IMR-90 (cell line): Measurements from ENCODE around the gene BUB1B. TPM values are rescaled to one million over a fixed set of nuclear protein-coding genes. Genes with fewer than 3 reads are reported as not detected.

Source experiments
- ATAC-seq: fragments of 200-7000 bp; cut with Tn5 transposase; 2 replicates; pipeline ENCODE4 v1.9.1; 2020; ENCODE audit warnings: low read depth, mild to moderate bottlenecking, moderate library complexity
- BruUV-seq: library from RNA; stranded (reverse); fragments of 400-500 nt; replicated peaks from 2 replicates; lab custom pipeline; 2021; lab: Mats Ljungman, UMichigan
- CTCF ChIA-PET: fragments of 300-600 bp; formaldehyde crosslinking; extraction: SDS; loops from one replicate; lab custom pipeline; 2021; ENCODE audit warnings: antibody characterized with exemption; lab: Yijun Ruan, JAX
- POLR2A ChIA-PET: fragments of 300-600 bp; sonication (Branson Sonifier 250); formaldehyde crosslinking; loops from one replicate; lab custom pipeline; 2022; ENCODE audit warnings: antibody characterized with exemption; ENCODE audit not compliant: unreplicated experiment; lab: Charles Lee
- DNase-seq: peaks from one replicate; pipeline ENCODE4 v3.0.0; 2013
- H2AFZ ChIP-seq: replicated peaks from 2 replicates; pipeline ENCODE3; 2013; ENCODE audit warnings: low read length, mild to moderate bottlenecking; ENCODE audit not compliant: poor library complexity
- H2AK5ac ChIP-seq: 2 replicates; pipeline ENCODE4 v1.6.1; 2013; ENCODE audit warnings: low read depth, low read length, inconsistent platforms
- H2AK9ac ChIP-seq: replicated peaks from 2 replicates; pipeline ENCODE3; 2013; ENCODE audit warnings: mild to moderate bottlenecking, low read depth, low read length, moderate library complexity; ENCODE audit not compliant: poor library complexity
- H2BK120ac ChIP-seq: 2 replicates; pipeline ENCODE4 v1.6.1; 2013; ENCODE audit warnings: low read depth, low read length, inconsistent platforms
- H2BK15ac ChIP-seq: 3 replicates; pipeline ENCODE4 v1.6.1; 2013; ENCODE audit warnings: low read depth, low read length, inconsistent platforms
- H2BK20ac ChIP-seq: 2 replicates; pipeline ENCODE4 v1.6.1; 2013; ENCODE audit warnings: low read depth, mild to moderate bottlenecking, inconsistent platforms, low read length, moderate library complexity
- H2BK5ac ChIP-seq: 2 replicates; pipeline ENCODE4 v1.6.1; 2013; ENCODE audit warnings: mild to moderate bottlenecking, low read depth, low read length, inconsistent platforms; ENCODE audit not compliant: poor library complexity, severe bottlenecking
- H3K14ac ChIP-seq: replicated peaks from 2 replicates; pipeline ENCODE4 v1.6.1; 2013; ENCODE audit warnings: low read depth, low read length, inconsistent platforms
- H3K18ac ChIP-seq: 2 replicates; pipeline ENCODE4 v1.6.1; 2013; ENCODE audit warnings: low read depth, low read length, control low read depth
- H3K23ac ChIP-seq: 2 replicates; pipeline ENCODE4 v1.6.1; 2013; ENCODE audit warnings: low read depth, low read length, inconsistent platforms
- H3K27ac ChIP-seq: 2 replicates; pipeline ENCODE4 v1.5.1; 2013; ENCODE audit warnings: mild to moderate bottlenecking, control low read depth, low read length; ENCODE audit not compliant: insufficient read depth
- H3K27me3 ChIP-seq: 2 replicates; pipeline ENCODE4 v1.6.1; 2013; ENCODE audit warnings: low read length; ENCODE audit not compliant: control insufficient read depth, insufficient read depth
- H3K36me3 ChIP-seq: 2 replicates; pipeline ENCODE4 v1.6.1; 2013; ENCODE audit warnings: low read length, mixed read lengths; ENCODE audit not compliant: control insufficient read depth, insufficient read depth
- H3K4ac ChIP-seq: 2 replicates; pipeline ENCODE4 v1.6.1; 2013; ENCODE audit warnings: low read depth, low read length, inconsistent platforms
- H3K4me1 ChIP-seq: 2 replicates; pipeline ENCODE4 v1.6.1; 2013; ENCODE audit warnings: low read length, mixed read lengths; ENCODE audit not compliant: control insufficient read depth, insufficient read depth
- H3K4me2 ChIP-seq: 2 replicates; pipeline ENCODE4 v1.6.1; 2013; ENCODE audit warnings: low read depth, mild to moderate bottlenecking, control low read depth, low read length, moderate library complexity
- H3K4me3 ChIP-seq: 2 replicates; pipeline ENCODE4 v1.5.1; 2013; ENCODE audit warnings: low read depth, mild to moderate bottlenecking, control low read depth, low read length, moderate library complexity; ENCODE audit not compliant: insufficient read depth
- H3K56ac ChIP-seq: 2 replicates; pipeline ENCODE4 v1.6.1; 2013; ENCODE audit warnings: low read length, inconsistent platforms; ENCODE audit not compliant: insufficient read depth; ENCODE audit errors: extremely low read depth
- H3K79me1 ChIP-seq, 2 experiments: 2 replicates each; pipeline ENCODE4 v1.6.1; 2013; ENCODE audit warnings: low read length in 2 of 2, inconsistent platforms in 1 of 2, low read depth in 1 of 2
- H3K9ac ChIP-seq: 2 replicates; pipeline ENCODE4 v1.6.1; 2013; ENCODE audit warnings: low read depth, low read length, control low read depth
- H3K9me1 ChIP-seq: 2 replicates; pipeline ENCODE4 v1.6.1; 2013; ENCODE audit warnings: low read length, inconsistent platforms; ENCODE audit not compliant: insufficient read depth
- H3K9me3 ChIP-seq: 2 replicates; pipeline ENCODE4 v1.6.1; 2013; ENCODE audit warnings: low read length; ENCODE audit not compliant: control insufficient read depth, insufficient read depth
- H4K20me1 ChIP-seq: 2 replicates; pipeline ENCODE4 v1.6.1; 2013; ENCODE audit warnings: low read length, inconsistent platforms; ENCODE audit not compliant: insufficient read depth
- H4K5ac ChIP-seq: 2 replicates; pipeline ENCODE4 v1.6.1; 2013; ENCODE audit warnings: mild to moderate bottlenecking, low read depth, low read length, control low read depth
- H4K8ac ChIP-seq, 2 experiments: 2 replicates each; pipeline ENCODE4 v1.6.1; 2013; ENCODE audit warnings: low read depth in 2 of 2, low read length in 2 of 2, control low read depth in 1 of 2, inconsistent platforms in 1 of 2
- H4K91ac ChIP-seq: 2 replicates; pipeline ENCODE4 v1.6.1; 2013; ENCODE audit warnings: low read depth, low read length, inconsistent platforms; ENCODE audit not compliant: insufficient read depth
- CEBPB ChIP-seq: IDR thresholded peaks from 2 replicates; pipeline ENCODE4 v1.6.1; 2012; ENCODE audit warnings: low read depth, low read length, improper control_type of control experiment
- CHD1 ChIP-seq: IDR thresholded peaks from 2 replicates; pipeline ENCODE4 v1.6.1; 2012; ENCODE audit warnings: low read depth, low read length, improper control_type of control experiment
- ELK1 ChIP-seq: fragments of 150-350 bp; IDR thresholded peaks from 2 replicates; pipeline ENCODE4 v1.6.1; 2016; ENCODE audit warnings: low read depth, mild to moderate bottlenecking, low read length, moderate library complexity, borderline replicate concordance
- MXI1 ChIP-seq: IDR thresholded peaks from 2 replicates; pipeline ENCODE4 v1.6.1; 2012; ENCODE audit warnings: low read depth, mild to moderate bottlenecking, low read length, moderate library complexity, borderline replicate concordance
- RFX5 ChIP-seq: IDR thresholded peaks from 2 replicates; pipeline ENCODE4 v1.8.0; 2012; ENCODE audit warnings: low read depth, mild to moderate bottlenecking, low read length, moderate library complexity
- SMC3 ChIP-seq: fragments of 150-350 bp; IDR thresholded peaks from 2 replicates; pipeline ENCODE4 v1.6.1; 2016; ENCODE audit warnings: low read depth, mild to moderate bottlenecking, antibody characterized with exemption, low read length, moderate library complexity
- WGBS, 2 experiments: methylation state at CpG; one replicate each; pipeline versions ENCODE4 v1.1.5 to v1.1.7; 2013; ENCODE audit warnings: missing lambda C conversion rate in 2 of 2; ENCODE audit not compliant: insufficient read length in 1 of 2; ENCODE audit errors: extremely low coverage in 2 of 2; 5-methylcytosine and 5-hydroxymethylcytosine counted together
- dilution Hi-C: fragments of 300-500 bp; cut with HindIII; formaldehyde crosslinking; loops from one replicate; pipeline ENCODE4 v1.14.3; 2018; ENCODE audit warnings: low sequenced_read_pairs; ENCODE audit not compliant: unreplicated experiment
- in situ Hi-C: fragments of 300-500 bp; cut with MboI; formaldehyde crosslinking; loops from 3 replicates; pipeline ENCODE4 v1.14.3; 2019; ENCODE audit warnings: low sequenced_read_pairs, inconsistent platforms, mixed read lengths
- intact Hi-C: fragments of 100-400 bp; cut with micrococcal nuclease; formaldehyde crosslinking; loops from 2 replicates; pipeline ENCODE4 v1.10.0; 2022
- polyA plus RNA-seq, 3 experiments: library from polyadenylated mRNA; depleted of rRNA; stranded (reverse); fragments of >200 nt; gene quantifications; 2 replicates each; pipeline ENCODE4 v1.2.3, GENCODE V29; 2012; ENCODE audit warnings: low replicate concordance in 1 of 3
- total RNA-seq: library from RNA; depleted of rRNA; stranded (reverse); fragments of >200 nt; gene quantifications from 2 replicates; pipeline ENCODE4 v1.2.3, GENCODE V29; 2012
- TF ChIP-seq, protein P1 (sequence below): fragments of 150-350 bp; IDR thresholded peaks from 2 replicates; pipeline ENCODE4 v1.6.1; 2017; ENCODE audit warnings: mild to moderate bottlenecking, antibody characterized with exemption, low read length, low read depth

BUB1B gene
- total and polyA plus RNA-seq, 2 of the 4 experiments (the other 2 are of a cell fraction) = 15.6 to 24.7 TPM

DNA sequence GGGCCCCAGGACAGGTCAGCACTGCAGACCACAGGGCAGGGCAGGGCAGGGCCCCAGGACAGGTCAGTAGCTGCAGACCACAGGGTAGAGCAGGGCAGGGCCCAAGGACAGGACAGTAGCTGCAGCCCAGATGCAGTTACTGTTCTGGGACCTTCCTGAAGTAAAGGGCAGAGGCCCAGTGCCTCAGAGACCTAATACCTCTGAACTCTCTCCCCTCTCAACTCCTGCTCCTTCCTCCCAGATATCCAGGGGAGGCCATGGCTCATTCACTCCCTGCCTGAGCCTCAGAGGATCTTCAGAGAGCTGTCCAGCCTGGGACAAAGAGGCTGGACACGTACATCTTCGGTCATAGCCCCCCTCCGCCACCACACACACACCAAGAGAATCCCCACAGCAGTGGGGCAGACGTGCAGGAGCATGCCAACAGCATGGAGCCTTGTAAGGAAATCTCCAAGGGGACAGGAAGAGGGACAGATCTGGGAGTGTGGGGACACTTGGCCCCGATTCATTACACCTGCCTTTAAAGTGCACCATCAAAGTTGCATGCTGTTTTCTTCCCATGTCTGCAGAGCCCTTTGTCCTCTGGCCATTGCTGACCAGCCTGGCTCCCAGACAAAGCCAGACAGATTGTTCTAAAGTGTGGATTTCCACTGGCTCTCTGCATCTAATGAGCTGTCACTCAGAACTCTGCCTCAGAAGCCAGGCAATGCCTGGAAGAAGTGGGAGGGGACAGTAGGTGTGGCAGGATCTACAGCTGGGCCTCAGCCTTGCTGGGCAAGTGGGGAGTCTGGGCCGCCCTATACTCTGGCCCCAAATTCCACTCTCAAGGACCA, 24.2 kb upstream of the BUB1B start:
- Histone ChIP-seq H3K27me3 (peaks cover 2% of the 10 kb centered on the region; the same call in 1 of the 2 replicates), H2AFZ (no peak overlapping the region), H3K79me1 (no peaks in the 10 kb centered on the region), H3K9ac (no peak overlapping the region), H2BK120ac (no peak overlapping the region), H4K91ac (no peak overlapping the region), H4K5ac (no peak overlapping the region), H2AK5ac (no peak overlapping the region), H4K20me1 (no peaks in the 10 kb centered on the region), H3K9me1 (no peaks in the 10 kb centered on the region), H3K4me2 (no peak overlapping the region), H3K4ac (no peak overlapping the region), H3K14ac (no peak overlapping the region), H2AK9ac (no peak overlapping the region), H2BK5ac (no peak overlapping the region), H4K8ac (no peak overlapping the region), H3K4me3 (no peak overlapping the region), H3K9me3 (no peaks in the 10 kb centered on the region), H2BK15ac (no peak overlapping the region), H3K23ac (no peak overlapping the region), H3K36me3 (no peaks in the 10 kb centered on the region), H3K56ac (no peak overlapping the region), H3K18ac (no peak overlapping the region), H3K27ac (no peak overlapping the region), H3K4me1 (no peaks in the 10 kb centered on the region), H2BK20ac (no peak overlapping the region)
- dilution Hi-C loops (no loop called here), intact Hi-C loops (no loop called here), in situ Hi-C loops (no loop called here)
- POLR2A ChIA-PET = no interaction called here
- 100% methylated on average over 1 of the region's 6 CpGs; no CpG with 5 or more reads in 1 of the 2 experiments for WGBS, 2 experiments
- no TSS peak for BruUV-seq
- DNase-seq = no peak
- CTCF ChIA-PET = no interaction called here
- no peak for ATAC-seq
- TF ChIP-seq, protein P1, sequence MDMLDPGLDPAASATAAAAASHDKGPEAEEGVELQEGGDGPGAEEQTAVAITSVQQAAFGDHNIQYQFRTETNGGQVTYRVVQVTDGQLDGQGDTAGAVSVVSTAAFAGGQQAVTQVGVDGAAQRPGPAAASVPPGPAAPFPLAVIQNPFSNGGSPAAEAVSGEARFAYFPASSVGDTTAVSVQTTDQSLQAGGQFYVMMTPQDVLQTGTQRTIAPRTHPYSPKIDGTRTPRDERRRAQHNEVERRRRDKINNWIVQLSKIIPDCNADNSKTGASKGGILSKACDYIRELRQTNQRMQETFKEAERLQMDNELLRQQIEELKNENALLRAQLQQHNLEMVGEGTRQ = no peak
- no peak for TF ChIP-seq SMC3
- no peak for TF ChIP-seq CHD1
- TF ChIP-seq RFX5 = no peak
- TF ChIP-seq ELK1 = no peak
- TF ChIP-seq MXI1 = no peak
- TF ChIP-seq CEBPB = no peak
